Fibroblast of skin of back (primary cell): ENCODE measurements around the gene RCAN1.

Experiments used
- DNase-seq: peaks from one replicate; pipeline ENCODE4 v3.0.0-alpha.2; 2013

The RCAN1 gene

GRCh38 chr21:34598931-34599400 lies 15.9 kb downstream of the RCAN1 start:
- no peak for DNase-seq

GRCh38 chr21:34597406-34597805 lies 17.5 kb downstream of the RCAN1 start:
- no peak for DNase-seq

GRCh38 chr21:34596561-34597271 lies 18.2 kb downstream of the RCAN1 start:
- no peak for DNase-seq

GRCh38 chr21:34595457-34595856 lies 19.5 kb downstream of the RCAN1 start:
- DNase-seq: no peak

GRCh38 chr21:34594566-34595234 lies 20.2 kb downstream of the RCAN1 start:
- DNase-seq: no peak

- no peak for DNase-seq
Measured at GRCh38 chr21:34593954-34594531, 20.9 kb downstream of the RCAN1 start.

GRCh38 chr21:34593423-34593822 lies 21.5 kb downstream of the RCAN1 start:
- DNase-seq: no peak

GRCh38 chr21:34592120-34592955 lies 22.6 kb downstream of the RCAN1 start:
- DNase-seq: no peak

- DNase-seq: no peak
Measured at GRCh38 chr21:34590520-34590919, 24.4 kb downstream of the RCAN1 start.

- DNase-seq: no peak
Measured at GRCh38 chr21:34589511-34590282, 25.2 kb downstream of the RCAN1 start.

- DNase-seq: peak; percentile 19
Measured at GRCh38 chr21:34583926-34584563, 30.9 kb downstream of the RCAN1 start.

- DNase-seq: peak; percentile 75
Measured at GRCh38 chr21:34582506-34583150, 32.3 kb downstream of the RCAN1 start.

- no peak for DNase-seq
Measured at GRCh38 chr21:34580181-34580700, 34.7 kb downstream of the RCAN1 start.

GRCh38 chr21:34579411-34579810 lies 35.5 kb downstream of the RCAN1 start:
- peak; percentile 89 for DNase-seq

- DNase-seq: peak; percentile 74
Measured at GRCh38 chr21:34576041-34576511, 38.8 kb downstream of the RCAN1 start.

GRCh38 chr21:34574601-34575529 lies 40.0 kb downstream of the RCAN1 start:
- DNase-seq: peak; percentile 48

- DNase-seq: no peak
Measured at GRCh38 chr21:34571994-34572393, 42.9 kb downstream of the RCAN1 start.

GRCh38 chr21:34570313-34570712 lies 44.6 kb downstream of the RCAN1 start:
- no peak for DNase-seq

- DNase-seq: no peak
Measured at GRCh38 chr21:34569381-34569979, 45.4 kb downstream of the RCAN1 start.
